Loucy (cell line): Measurements from ENCODE around the gene TPK1.

Experiments
- H2AFZ ChIP-seq: fragments of 200-600 bp; sonication (generic); 2 replicates; pipeline ENCODE4 v1.6.0; 2016; ENCODE audit warnings: antibody characterized with exemption, mild to moderate bottlenecking, low read length, moderate library complexity
- H3F3A ChIP-seq: fragments of 200-600 bp; 2 replicates; pipeline ENCODE4 v1.6.0; 2016; ENCODE audit warnings: antibody characterized with exemption, low read depth, mild to moderate bottlenecking
- H3K27me3 ChIP-seq: fragments of 200-600 bp; sonication (generic); 2 replicates; pipeline ENCODE4 v1.6.1; 2014; ENCODE audit warnings: low read length, mild to moderate bottlenecking; ENCODE audit not compliant: insufficient read depth, poor library complexity, severe bottlenecking
- H3K36me3 ChIP-seq: fragments of 200-600 bp; sonication (generic); 2 replicates; pipeline ENCODE4 v1.6.1; 2016; ENCODE audit warnings: low read length; ENCODE audit not compliant: insufficient read depth
- H3K4me1 ChIP-seq: fragments of 200-600 bp; sonication (generic); 2 replicates; pipeline ENCODE4 v1.5.1; 2014; ENCODE audit warnings: low read length, mild to moderate bottlenecking; ENCODE audit not compliant: insufficient read depth, poor library complexity, severe bottlenecking
- H3K4me2 ChIP-seq: fragments of 200-600 bp; sonication (generic); 2 replicates; pipeline ENCODE4 v1.6.0; 2014; ENCODE audit warnings: antibody characterized with exemption, low read length, low read depth, mild to moderate bottlenecking; ENCODE audit not compliant: poor library complexity, severe bottlenecking
- H3K4me3 ChIP-seq: fragments of 200-600 bp; sonication (generic); 2 replicates; pipeline ENCODE4 v1.5.1; 2014; ENCODE audit warnings: low read length, mild to moderate bottlenecking, mixed read lengths; ENCODE audit not compliant: poor library complexity, severe bottlenecking
- H3K79me2 ChIP-seq: fragments of 200-600 bp; sonication (generic); 2 replicates; pipeline ENCODE4 v1.6.1; 2014; ENCODE audit warnings: low read length; ENCODE audit not compliant: insufficient read depth
- H3K9ac ChIP-seq: fragments of 200-600 bp; sonication (generic); 2 replicates; pipeline ENCODE4 v1.6.0; 2014; ENCODE audit warnings: mild to moderate bottlenecking, low read depth, low read length, moderate library complexity; ENCODE audit not compliant: poor library complexity, severe bottlenecking
- H3K9me2 ChIP-seq: fragments of 200-600 bp; sonication (generic); replicated peaks from 2 replicates; pipeline ENCODE4 v1.6.1; 2016; ENCODE audit warnings: low read depth, low read length, mixed read lengths
- H3K9me3 ChIP-seq: fragments of 200-600 bp; sonication (generic); 2 replicates; pipeline ENCODE4 v1.6.1; 2014; ENCODE audit warnings: mild to moderate bottlenecking, antibody characterized with exemption, low read length, low read depth; ENCODE audit not compliant: insufficient read depth
- H4K20me1 ChIP-seq: fragments of 200-600 bp; sonication (generic); 2 replicates; pipeline ENCODE4 v1.6.0; 2014; ENCODE audit warnings: antibody characterized with exemption, low read length, mild to moderate bottlenecking; ENCODE audit not compliant: insufficient read depth, poor library complexity, severe bottlenecking
- EZH2phosphoT487 ChIP-seq: fragments of 200-600 bp; IDR thresholded peaks from 2 replicates; pipeline ENCODE4 v1.6.1; 2018; ENCODE audit warnings: antibody characterized with exemption, mild to moderate bottlenecking, moderate library complexity, borderline replicate concordance
- TF ChIP-seq, protein P1 (sequence below): fragments of 200-600 bp; sonication (generic); conservative IDR thresholded peaks from 2 replicates; pipeline ENCODE4 v1.5.1; 2014; ENCODE audit warnings: mild to moderate bottlenecking, antibody characterized with exemption, low read length

The TPK1 gene

DNA sequence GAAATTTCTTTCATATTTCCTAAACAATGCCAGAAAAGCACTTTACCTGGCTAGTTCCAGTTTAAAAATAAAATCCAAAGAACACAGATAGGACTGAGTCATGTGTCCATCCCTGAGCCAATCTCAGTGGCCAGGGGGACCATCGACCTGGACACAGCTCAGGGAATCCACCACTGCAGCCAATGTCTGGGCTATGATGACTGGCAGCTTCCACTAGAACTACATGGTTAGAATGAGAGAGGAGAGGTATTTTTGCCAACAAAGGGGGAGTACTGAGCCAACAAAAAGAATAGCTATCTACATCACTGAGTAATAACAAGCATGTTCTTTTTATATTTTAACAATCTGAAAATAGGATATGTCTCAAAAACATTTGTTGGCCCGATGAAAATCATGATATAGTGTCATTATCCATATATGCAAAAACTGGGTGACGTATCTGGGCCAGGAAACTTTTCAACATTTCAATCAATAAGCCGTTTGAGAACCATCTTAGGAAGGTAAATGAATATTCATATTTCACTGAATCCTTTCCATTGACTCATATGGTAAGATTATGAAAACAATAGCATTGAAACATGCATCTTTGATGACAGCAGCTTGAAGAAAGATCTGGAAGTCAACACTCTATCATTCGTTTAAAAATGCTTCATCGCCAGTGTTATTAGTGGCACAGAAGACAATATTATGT, 104.0 kb downstream of the TPK1 start:
- no peaks in the 10 kb centered on the region for H3K36me3 ChIP-seq
- no peaks in the 10 kb centered on the region for H3K4me1 ChIP-seq
- no peaks in the 10 kb centered on the region for H4K20me1 ChIP-seq
- no peaks in the 10 kb centered on the region for H3K9me3 ChIP-seq
- no peak overlapping the region for H2AFZ ChIP-seq
- TF ChIP-seq, protein P1, sequence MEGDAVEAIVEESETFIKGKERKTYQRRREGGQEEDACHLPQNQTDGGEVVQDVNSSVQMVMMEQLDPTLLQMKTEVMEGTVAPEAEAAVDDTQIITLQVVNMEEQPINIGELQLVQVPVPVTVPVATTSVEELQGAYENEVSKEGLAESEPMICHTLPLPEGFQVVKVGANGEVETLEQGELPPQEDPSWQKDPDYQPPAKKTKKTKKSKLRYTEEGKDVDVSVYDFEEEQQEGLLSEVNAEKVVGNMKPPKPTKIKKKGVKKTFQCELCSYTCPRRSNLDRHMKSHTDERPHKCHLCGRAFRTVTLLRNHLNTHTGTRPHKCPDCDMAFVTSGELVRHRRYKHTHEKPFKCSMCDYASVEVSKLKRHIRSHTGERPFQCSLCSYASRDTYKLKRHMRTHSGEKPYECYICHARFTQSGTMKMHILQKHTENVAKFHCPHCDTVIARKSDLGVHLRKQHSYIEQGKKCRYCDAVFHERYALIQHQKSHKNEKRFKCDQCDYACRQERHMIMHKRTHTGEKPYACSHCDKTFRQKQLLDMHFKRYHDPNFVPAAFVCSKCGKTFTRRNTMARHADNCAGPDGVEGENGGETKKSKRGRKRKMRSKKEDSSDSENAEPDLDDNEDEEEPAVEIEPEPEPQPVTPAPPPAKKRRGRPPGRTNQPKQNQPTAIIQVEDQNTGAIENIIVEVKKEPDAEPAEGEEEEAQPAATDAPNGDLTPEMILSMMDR: no peak
- no peak for TF ChIP-seq EZH2phosphoT487
- no peak overlapping the region for H3K9ac ChIP-seq
- H3K27me3 ChIP-seq: no peaks in the 10 kb centered on the region
- H3K79me2 ChIP-seq: no peaks in the 10 kb centered on the region
- H3K4me2 ChIP-seq: no peak overlapping the region
- H3F3A ChIP-seq: no peaks in the 10 kb centered on the region
- no peak overlapping the region for H3K4me3 ChIP-seq
- no peaks in the 10 kb centered on the region for H3K9me2 ChIP-seq

DNA sequence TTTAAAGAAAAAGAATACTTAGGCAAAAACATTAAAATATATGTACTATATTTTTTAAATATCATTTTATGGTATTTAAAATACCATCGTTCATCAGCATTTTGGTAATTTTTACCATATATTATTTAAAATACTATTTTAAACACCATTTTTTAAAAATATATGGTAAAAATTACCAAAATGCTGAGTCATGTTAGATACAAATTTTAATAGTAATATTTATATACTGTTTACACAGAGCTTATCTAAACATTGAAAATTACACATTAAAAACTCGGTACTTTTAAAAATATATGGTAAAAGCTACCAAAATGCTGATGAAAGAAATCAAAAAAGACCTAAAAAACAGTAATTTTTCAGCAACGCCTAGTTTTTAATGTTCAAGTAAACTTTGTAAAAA, 105.6 kb downstream of the TPK1 start:
- Histone ChIP-seq H3K79me2 (no peaks in the 10 kb centered on the region), H3K9ac (no peak overlapping the region), H3K4me1 (no peaks in the 10 kb centered on the region), H3K9me3 (no peaks in the 10 kb centered on the region), H4K20me1 (no peaks in the 10 kb centered on the region), H2AFZ (no peak overlapping the region), H3K9me2 (no peaks in the 10 kb centered on the region), H3K36me3 (no peaks in the 10 kb centered on the region), H3K4me2 (no peak overlapping the region), H3K4me3 (no peak overlapping the region), H3K27me3 (no peaks in the 10 kb centered on the region), H3F3A (no peaks in the 10 kb centered on the region)
- TF ChIP-seq, protein P1: no peak

DNA sequence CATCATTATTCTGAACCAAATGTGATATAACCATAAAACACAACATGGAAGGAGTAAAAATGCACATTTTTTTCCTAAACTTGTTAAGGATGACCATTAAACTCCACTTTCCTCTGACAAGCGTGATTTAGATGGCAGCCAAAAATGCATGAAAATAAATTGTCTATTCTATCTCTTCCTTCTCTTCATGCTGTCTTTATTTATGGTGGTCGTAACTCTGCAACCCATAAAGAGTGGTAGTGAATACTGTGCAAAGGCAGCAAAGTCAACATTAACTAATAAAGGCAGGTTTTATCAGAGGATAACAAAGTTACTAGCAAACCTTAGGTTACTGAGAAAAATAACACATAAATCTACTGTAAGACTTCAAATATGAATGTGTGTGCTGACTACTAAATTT, 106.6 kb downstream of the TPK1 start:
- H2AFZ ChIP-seq: no peak overlapping the region
- H3K9me3 ChIP-seq: no peaks in the 10 kb centered on the region
- no peak overlapping the region for H3K9ac ChIP-seq
- no peaks in the 10 kb centered on the region for H3K27me3 ChIP-seq
- H3K79me2 ChIP-seq: no peaks in the 10 kb centered on the region
- no peaks in the 10 kb centered on the region for H3K36me3 ChIP-seq
- H3F3A ChIP-seq: no peaks in the 10 kb centered on the region
- no peaks in the 10 kb centered on the region for H3K4me1 ChIP-seq
- TF ChIP-seq, protein P1: no peak
- TF ChIP-seq EZH2phosphoT487: no peak
- no peaks in the 10 kb centered on the region for H4K20me1 ChIP-seq
- no peak overlapping the region for H3K4me2 ChIP-seq
- H3K4me3 ChIP-seq: no peak overlapping the region
- no peaks in the 10 kb centered on the region for H3K9me2 ChIP-seq
